ENCODE measurements around the gene FNDC1.

- TF ChIP-seq CTCF (IDR thresholded peaks at IDR 0.05; ENCODE audit: borderline replicate concordance, extremely low read depth, low read length, poor library complexity, severe bottlenecking) (no peak), EZH2 (IDR thresholded peaks at IDR 0.05; ENCODE audit: borderline replicate concordance, low read depth, low read length, severe bottlenecking) (no peak)
These were observed 152.1 kb downstream of the FNDC1 start for GRCh38 chr6:159321267-159321666.

All from DND-41 (cell line).